GM19397 (cell line): Measurements from ENCODE around the gene CACHD1.

Experiments used
- ATAC-seq: cut with Tn5 transposase; IDR thresholded peaks from one replicate; pipeline ENCODE4 v1.9.1; 2021; ENCODE audit warnings: mild to moderate bottlenecking, moderate library complexity; ENCODE audit not compliant: unreplicated experiment

CACHD1 gene

GRCh38 chr1:64519901-64520300 is 50.0 kb downstream of the CACHD1 start:
- no peak for ATAC-seq

DNA sequence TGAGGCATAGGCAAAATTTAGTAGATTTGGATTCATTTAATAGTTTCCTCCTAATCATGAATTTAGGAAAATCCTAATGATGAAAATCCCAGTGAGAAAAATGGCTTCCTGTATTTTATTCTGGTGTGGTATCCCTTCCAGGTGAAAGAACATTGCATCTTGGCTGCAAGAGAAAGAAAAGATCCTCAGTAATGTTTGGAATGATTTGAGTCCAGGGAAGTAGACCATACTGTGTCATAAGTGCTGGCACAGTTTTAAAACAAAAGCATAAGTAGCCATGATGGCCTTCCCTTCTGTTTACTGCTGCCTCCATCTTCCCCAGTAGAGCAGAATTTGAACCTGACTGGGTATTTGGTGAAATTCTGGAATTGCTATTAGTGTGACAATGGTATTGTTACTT is 52.8 kb downstream of the CACHD1 start:
- no peak for ATAC-seq

GRCh38 chr1:64523413-64524337 is 53.7 kb downstream of the CACHD1 start:
- no peak for ATAC-seq

DNA sequence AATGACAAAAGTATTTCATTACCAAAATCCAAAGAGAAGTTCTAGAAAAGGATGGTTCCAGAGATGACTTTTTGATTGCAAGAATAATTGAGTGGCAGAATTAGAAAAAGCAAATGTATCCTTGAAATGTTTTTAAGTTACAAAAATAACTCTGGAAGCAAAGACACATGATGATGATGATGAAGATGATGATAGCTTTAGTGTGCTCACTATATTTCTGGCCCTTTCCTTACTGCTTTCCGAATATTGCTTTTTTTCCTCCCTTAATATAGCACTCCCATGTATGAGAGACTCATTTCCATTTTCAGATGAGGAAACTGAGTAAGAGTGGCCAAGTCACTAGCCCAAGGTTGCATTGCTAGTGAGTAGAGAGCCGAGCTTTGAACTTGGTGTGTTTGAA is 54.7 kb downstream of the CACHD1 start:
- ATAC-seq = no peak

GRCh38 chr1:64525116-64525686 is 55.3 kb downstream of the CACHD1 start:
- ATAC-seq = no peak

- ATAC-seq = no peak
Observed at GRCh38 chr1:64526312-64526711, 56.4 kb downstream of the CACHD1 start.

DNA sequence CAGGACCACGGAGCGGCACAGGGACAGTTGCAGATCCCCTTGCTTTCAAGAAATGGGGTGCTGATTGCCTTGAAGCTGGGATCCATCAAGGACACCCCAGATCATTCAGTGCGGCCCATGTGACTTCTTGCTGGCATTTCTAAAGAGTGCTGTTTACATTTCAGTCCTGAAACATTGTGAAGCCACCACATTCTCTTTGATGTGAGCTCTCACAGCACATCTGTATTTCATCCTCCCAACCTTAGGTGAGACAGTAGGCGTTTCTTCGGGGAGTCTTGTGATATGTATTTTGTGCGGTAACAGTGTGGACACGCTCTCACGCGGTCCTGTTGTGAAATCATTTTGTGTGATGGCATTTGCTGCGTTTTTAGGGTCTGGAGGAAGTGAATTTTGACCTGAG is 57.2 kb downstream of the CACHD1 start:
- no peak for ATAC-seq

- no peak for ATAC-seq
Observed at GRCh38 chr1:64527786-64528185, 57.9 kb downstream of the CACHD1 start.

GRCh38 chr1:64530969-64531692 is 61.2 kb downstream of the CACHD1 start:
- ATAC-seq = no peak

DNA sequence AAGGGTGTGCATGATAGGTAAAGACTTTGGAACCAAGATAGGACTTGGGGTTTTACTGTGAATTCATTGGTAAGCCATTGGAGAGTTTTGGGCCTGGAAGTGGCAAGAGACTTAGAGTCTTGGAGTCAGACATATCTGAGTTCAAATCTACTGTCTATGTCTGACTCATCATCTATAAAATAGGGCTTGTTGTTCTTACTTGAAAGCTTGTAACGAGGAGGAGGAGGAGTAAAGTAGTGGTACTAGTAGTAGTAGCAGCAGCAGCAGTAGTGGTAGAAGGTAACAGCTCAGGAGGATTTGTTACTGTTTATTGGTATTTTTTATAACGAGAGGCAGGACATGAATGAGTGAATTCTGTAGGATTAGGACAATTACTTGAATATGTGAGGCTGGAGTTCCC is 62.7 kb downstream of the CACHD1 start:
- no peak for ATAC-seq

DNA sequence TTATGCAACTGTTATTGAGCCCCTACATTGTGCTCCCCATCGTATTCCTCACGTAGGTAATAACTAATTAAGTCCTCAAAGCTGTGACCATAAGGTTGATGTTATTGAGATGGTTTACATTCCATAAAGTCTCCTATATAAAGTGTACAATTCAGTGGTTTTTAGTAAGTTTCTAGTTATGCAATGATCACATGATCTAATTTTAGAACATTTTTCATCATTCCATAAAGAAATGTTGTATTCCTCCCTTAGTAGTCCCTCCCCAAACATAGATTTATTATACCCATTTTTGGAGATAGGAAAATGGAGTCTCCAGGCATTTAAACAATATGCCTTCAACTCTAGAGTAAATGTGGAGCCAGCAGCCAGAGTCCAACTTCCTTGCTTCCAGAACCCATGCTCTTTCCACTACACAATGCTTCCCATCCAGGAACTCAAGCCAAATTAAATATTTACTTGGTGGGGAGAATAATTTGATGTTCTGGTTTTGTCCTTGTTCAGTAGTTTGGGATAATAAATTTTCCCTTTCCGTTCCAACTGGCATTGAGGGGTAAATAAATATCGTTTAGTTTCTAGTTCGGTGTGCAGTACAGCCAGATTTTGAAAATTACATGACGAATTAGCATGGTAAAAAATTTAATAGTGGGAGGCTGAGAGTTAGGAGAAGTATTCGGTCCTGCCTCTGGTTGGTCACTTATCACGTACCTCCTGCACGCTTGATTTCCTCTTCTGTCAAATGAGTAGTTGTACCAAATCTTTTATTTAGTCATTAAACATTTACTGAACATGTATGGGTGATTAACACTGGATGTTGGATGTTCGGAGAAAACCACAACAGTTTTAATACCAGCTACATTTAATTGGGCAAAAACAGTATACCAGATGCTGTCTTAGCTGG is 66.3 kb downstream of the CACHD1 start:
- ATAC-seq = no peak

GRCh38 chr1:64536836-64537490 is 67.0 kb downstream of the CACHD1 start:
- ATAC-seq = no peak

- ATAC-seq = no peak
Observed at GRCh38 chr1:64537942-64538341, 68.0 kb downstream of the CACHD1 start.

- ATAC-seq = no peak
Observed at GRCh38 chr1:64538389-64538788, 68.5 kb downstream of the CACHD1 start.

- no peak for ATAC-seq
Observed at GRCh38 chr1:64539289-64539688, 69.4 kb downstream of the CACHD1 start.

GRCh38 chr1:64539781-64540218 is 69.9 kb downstream of the CACHD1 start:
- ATAC-seq = no peak

GRCh38 chr1:64540265-64540791 is 70.4 kb downstream of the CACHD1 start:
- no peak for ATAC-seq

- ATAC-seq = no peak
Observed at GRCh38 chr1:64542118-64542517, 72.2 kb downstream of the CACHD1 start.

GRCh38 chr1:64543831-64544230 is 73.9 kb downstream of the CACHD1 start:
- ATAC-seq = no peak
